ENCODE measurements around the gene PLCB2.

The PLCB2 gene

DNA sequence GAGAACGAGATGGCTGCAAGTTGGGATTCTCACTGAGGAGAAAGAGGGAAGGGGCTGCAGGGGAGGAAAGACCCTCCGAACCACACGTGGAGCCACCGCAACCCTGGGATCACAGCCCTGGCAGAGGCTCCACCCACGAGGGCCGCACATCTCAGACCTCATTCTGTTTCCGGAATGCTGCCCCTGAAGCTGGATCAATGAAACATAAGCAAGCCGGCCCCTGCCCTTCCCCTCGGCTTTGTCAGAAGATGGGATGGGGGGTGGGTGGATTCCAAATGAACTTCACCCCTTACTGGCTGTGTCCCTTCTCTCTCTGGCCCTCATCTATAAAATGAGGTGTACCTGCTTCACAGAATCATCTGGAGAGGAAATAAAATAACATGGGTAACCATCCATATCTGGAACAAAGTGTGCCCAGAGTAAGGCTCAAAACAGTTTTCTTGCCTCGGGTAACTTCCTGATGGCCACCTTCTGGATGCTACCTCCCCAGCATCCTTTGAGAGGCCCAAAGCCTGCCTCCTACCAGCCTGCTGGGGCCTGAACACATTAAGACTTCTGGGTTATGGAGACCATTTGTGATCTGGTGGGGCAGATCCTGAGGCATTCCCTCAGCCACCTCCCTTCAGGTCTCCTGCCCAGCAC lies 37.6 kb upstream of the PLCB2 start:
- H3K4me1 Mint-ChIP-seq (ENCODE audit: low read depth), result peaks cover 1% of the 10 kb centered on the region

DNA sequence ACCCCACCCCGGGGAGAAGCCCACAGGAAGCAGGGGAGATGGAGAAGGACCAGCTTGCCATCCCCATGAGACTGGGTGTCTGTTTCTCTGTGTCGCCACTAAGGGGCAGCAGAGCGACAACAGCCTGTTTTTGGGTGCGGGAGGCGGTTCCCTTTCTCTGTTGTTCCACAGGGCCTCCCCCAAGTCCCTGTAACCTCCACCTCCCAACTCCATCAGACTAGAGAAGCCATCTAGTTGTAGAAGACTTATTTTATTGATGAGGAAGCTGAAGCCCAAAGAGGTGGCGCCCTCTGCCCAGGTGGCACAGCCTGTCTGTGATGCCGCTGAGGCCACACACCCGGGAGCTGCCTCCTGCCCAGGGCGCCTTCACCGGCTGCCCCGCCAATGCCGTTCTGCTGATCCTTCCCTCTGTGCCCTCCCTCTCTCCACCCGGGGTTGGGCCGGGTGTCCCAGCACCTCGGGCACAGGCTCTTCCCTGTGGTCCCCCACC lies 36.9 kb upstream of the PLCB2 start:
- Mint-ChIP-seq H3K4me1 (ENCODE audit: low read depth) (peaks cover 1% of the 10 kb centered on the region), H3K9me3 (no peaks in the 10 kb centered on the region), H3K4me3 (no peak overlapping the region), H3K27me3 (ENCODE audit: low read depth) (no peaks in the 10 kb centered on the region), H3K36me3 (ENCODE audit: low read depth) (no peaks in the 10 kb centered on the region), H3K27ac (no peak overlapping the region)

More for the DNA sequence above, 37.6 kb upstream of the PLCB2 start:
- H3K27me3 Mint-ChIP-seq (ENCODE audit: low read depth), result no peaks in the 10 kb centered on the region
- H3K36me3 Mint-ChIP-seq (ENCODE audit: low read depth), result no peaks in the 10 kb centered on the region
- no peaks in the 10 kb centered on the region for H3K9me3 Mint-ChIP-seq
- no peak overlapping the region for H3K27ac Mint-ChIP-seq
- no peak overlapping the region for H3K4me3 Mint-ChIP-seq

DNA sequence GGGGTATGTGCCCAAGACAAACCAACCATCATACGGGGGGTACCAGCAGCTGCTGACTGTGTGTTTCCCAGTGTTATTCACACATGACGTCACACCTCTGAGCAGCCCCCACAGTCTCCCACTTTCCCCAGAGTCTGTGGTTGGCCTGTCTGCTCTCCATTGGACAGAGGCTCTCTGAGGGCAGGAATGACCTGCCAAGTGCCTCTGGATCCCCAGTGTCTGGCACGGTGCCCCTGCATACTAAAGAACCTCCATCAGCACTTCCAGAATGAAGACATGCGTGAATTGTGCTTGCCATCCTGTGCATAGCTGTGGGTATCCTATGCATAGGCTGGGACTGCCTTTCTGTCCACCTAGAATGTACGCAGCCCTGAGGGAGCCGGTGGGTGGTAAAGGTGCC lies 36.5 kb upstream of the PLCB2 start:
- Mint-ChIP-seq H3K27me3 (ENCODE audit: low read depth) (no peaks in the 10 kb centered on the region), H3K4me3 (no peak overlapping the region), H3K36me3 (ENCODE audit: low read depth) (no peaks in the 10 kb centered on the region), H3K4me1 (ENCODE audit: low read depth) (peaks cover 1% of the 10 kb centered on the region), H3K9me3 (no peaks in the 10 kb centered on the region), H3K27ac (no peak overlapping the region)

DNA sequence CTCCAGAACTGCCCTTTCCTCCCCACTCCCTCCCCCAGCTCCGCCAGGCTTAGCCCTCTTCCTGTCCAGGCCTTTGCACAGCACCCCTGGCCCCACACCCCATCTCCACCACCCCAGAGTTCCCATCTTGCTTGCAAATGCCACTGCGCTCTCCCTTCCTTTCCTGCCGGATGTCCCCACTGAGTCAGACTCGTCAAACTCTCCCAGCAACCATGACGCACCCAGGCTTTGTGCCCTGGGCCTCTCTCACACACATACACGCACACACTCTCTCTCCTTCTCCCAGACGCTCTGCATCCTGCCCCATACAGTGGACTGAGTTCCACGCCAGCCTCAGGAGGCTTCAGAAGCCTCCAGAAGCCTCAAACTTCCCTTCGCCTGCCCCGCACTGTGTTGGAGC lies 35.8 kb upstream of the PLCB2 start:
- Mint-ChIP-seq H3K36me3 (ENCODE audit: low read depth) (no peaks in the 10 kb centered on the region), H3K9me3 (no peaks in the 10 kb centered on the region), H3K4me3 (no peak overlapping the region), H3K4me1 (ENCODE audit: low read depth) (peaks cover 1% of the 10 kb centered on the region), H3K27ac (peak overlapping the region; percentile 41), H3K27me3 (ENCODE audit: low read depth) (no peaks in the 10 kb centered on the region)

DNA sequence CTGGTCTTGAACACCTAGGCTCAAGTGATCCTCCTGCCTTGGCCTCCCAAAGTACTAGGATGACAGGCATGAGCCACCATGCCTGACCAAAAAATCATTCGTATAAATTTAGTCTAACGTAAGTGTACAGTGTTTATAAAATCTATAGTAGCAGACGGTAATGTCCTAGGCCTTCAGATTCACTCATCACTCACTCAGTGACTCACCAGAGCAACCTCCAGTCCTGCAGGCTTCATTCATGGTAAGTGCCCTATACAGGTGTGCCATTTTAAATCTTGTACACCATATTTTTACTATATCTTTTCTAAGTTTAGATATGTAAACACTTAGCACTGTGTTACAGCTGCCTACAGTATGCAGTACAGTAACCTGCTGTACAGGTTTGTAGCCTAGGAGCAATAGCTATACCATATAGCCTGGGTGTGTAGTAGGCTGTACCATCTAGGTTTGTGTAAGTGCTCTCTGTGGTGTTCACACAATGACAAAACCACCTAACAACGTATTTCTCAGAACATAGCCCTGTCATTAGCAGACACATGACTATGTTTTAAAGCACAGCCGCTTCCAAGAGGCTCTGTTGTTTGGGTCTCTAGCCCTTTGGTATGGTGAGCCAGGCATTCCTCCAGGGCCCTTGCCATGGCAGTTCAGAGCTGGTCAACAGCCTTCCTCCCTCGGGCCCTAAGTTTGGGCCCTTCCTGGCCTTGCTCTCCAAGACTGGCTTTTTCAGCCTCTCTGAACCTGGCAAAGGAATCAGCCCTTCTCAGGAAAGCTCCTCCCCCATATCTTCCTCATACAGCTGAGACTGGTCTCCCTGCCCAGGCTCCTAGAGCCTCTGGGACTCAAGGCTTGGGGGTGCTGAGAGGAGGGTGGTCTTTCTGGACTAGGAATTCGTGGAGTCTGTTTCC lies 34.9 kb upstream of the PLCB2 start:
- H3K27me3 Mint-ChIP-seq (ENCODE audit: low read depth), result no peaks in the 10 kb centered on the region
- no peak overlapping the region for H3K27ac Mint-ChIP-seq
- no peaks in the 10 kb centered on the region for H3K36me3 Mint-ChIP-seq (ENCODE audit: low read depth)
- H3K4me1 Mint-ChIP-seq (ENCODE audit: low read depth), result peaks cover 4% of the 10 kb centered on the region
- H3K4me3 Mint-ChIP-seq, result no peak overlapping the region
- no peaks in the 10 kb centered on the region for H3K9me3 Mint-ChIP-seq

DNA sequence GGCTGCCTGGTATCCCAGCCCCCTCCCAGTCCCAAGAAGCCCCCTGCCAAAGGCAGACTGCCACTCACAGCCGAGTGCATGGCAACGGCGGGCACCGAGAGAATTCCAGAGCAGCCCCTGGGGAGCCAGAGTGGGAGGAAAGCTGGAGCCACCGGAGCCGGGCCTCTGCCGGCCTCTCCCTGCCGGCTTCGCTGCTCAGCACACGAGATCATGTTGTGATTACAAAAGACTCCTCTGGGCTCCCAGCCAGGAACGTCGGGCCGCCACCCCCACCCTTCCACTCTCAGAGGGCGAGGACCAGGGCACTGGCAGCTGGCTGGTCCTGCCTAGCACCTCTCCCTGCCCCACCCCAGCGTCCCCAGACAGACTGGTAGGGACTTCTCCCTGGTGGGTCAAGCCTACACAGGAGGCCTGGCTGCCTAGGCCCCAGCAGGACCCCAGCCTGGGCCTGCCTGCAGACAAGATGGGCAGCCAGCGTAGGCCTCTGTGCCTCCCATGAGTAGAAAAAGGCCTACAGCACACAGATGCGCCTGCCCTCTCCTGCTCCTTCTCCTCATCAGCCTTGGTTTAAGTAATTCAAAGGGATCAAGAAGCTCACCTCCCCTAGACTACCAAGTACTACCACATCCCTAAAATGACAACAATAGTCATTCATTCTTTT lies 33.1 kb upstream of the PLCB2 start, which contains the start of gene CCDC9B:
TSS of gene CCDC9B (minus strand) at position 200 of the 661 bp plus-strand sequence. CDS start at position 80, 120 bp downstream.
- H3K9me3 Mint-ChIP-seq, result no peaks in the 10 kb centered on the region
- no peaks in the 10 kb centered on the region for H3K27me3 Mint-ChIP-seq (ENCODE audit: low read depth)
- H3K4me3 Mint-ChIP-seq, result no peak within 1 kb of the TSS
- peaks cover 4% of the 10 kb centered on the region for H3K4me1 Mint-ChIP-seq (ENCODE audit: low read depth)
- no peak within 1 kb of the TSS for H3K27ac Mint-ChIP-seq
- no peaks in the 10 kb centered on the region for H3K36me3 Mint-ChIP-seq (ENCODE audit: low read depth)

DNA sequence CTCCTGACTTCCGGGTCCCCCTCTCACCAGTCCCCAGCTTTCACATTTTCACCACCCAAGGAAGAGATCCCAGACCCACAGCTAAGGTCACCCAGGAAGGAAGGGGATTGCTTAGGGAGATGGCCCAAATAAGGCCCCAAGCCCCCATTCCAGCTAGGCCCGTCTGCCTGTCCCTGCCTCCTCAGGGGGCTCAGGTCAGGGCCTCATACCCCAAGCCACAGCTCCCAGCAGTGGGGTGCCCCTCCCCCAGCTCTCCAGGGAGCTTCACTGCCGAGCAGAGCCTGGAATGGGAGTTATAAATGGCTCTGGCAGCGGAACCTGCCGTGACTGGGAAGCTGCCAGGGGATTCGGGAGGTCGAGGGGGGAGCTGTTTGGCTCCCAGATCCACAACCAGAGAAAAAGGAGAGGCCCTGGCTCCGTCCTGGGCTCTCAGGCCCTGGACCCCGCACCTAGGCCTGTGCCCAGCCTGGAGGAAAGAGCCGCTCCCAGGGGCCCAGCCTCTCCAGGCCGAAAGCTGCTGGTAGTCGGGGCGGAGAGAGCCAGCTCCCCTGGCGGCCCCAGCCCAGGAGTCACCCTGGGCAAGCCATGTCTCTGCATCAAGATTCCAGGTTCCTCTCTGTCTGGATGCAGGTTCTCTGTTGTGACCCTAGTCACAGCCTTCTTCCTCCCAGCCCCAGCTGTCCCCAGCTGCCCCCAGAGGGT lies 32.5 kb upstream of the PLCB2 start:
- Mint-ChIP-seq H3K36me3 (ENCODE audit: low read depth) (no peaks in the 10 kb centered on the region), H3K27ac (no peak overlapping the region), H3K4me3 (no peak overlapping the region), H3K27me3 (ENCODE audit: low read depth) (no peaks in the 10 kb centered on the region), H3K9me3 (no peaks in the 10 kb centered on the region), H3K4me1 (ENCODE audit: low read depth) (peaks cover 7% of the 10 kb centered on the region)

DNA sequence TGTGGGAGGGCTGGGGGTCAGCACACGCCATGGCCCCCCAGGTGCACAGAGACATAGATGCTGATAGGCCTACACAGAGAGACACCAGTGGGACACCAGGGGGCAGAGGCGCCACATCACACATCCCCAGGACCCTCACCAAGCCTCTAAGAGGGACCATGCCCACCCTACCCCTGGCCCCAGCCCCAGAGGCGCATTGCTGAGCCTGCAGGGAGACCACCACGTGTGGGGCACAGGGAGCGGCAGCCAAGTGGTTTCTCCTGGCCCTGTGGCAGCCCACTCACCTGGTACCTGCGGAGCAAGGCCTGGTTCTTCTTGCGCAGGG lies 31.8 kb upstream of the PLCB2 start:
- H3K4me3 Mint-ChIP-seq, result no peak overlapping the region
- no peaks in the 10 kb centered on the region for H3K9me3 Mint-ChIP-seq
- H3K27me3 Mint-ChIP-seq (ENCODE audit: low read depth), result no peaks in the 10 kb centered on the region
- no peak overlapping the region for H3K27ac Mint-ChIP-seq
- H3K4me1 Mint-ChIP-seq (ENCODE audit: low read depth), result peaks cover 7% of the 10 kb centered on the region
- H3K36me3 Mint-ChIP-seq (ENCODE audit: low read depth), result no peaks in the 10 kb centered on the region

DNA sequence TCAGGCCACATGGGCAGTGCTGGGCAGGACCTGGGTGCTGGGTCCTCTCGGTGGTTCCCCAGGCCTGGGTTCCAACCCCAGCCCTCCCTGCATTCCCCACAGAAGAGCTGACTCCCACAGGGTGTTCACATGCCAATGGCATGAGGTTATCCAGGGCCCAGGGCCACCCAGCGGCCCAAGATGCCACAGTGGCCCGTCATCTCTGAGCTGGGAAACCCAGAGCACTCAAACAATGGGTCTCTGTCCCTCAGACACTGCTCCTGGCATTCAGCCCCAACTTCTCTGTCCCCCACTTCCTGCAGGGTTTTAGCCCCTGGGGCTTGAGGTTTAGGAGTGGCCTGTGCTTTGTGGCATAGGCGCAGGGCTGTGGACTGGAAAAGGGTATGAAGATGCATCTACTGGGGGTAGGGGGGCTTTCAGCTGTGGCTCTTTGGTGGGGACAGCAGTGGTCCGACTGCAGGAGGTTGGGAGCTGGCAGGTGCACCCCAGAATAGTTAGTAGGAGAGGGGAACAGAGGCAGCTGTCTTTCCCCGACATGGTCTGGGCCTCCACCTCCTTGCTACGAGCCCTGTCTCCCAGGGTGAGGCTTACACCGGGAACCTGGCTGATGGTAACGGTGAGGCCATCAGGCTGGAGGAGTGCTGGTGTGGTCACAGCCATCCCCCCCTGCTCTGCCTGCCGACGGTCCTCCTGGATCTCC lies 31.3 kb upstream of the PLCB2 start:
- H3K4me3 Mint-ChIP-seq, result no peak overlapping the region
- H3K9me3 Mint-ChIP-seq, result no peaks in the 10 kb centered on the region
- H3K27me3 Mint-ChIP-seq (ENCODE audit: low read depth), result no peaks in the 10 kb centered on the region

DNA sequence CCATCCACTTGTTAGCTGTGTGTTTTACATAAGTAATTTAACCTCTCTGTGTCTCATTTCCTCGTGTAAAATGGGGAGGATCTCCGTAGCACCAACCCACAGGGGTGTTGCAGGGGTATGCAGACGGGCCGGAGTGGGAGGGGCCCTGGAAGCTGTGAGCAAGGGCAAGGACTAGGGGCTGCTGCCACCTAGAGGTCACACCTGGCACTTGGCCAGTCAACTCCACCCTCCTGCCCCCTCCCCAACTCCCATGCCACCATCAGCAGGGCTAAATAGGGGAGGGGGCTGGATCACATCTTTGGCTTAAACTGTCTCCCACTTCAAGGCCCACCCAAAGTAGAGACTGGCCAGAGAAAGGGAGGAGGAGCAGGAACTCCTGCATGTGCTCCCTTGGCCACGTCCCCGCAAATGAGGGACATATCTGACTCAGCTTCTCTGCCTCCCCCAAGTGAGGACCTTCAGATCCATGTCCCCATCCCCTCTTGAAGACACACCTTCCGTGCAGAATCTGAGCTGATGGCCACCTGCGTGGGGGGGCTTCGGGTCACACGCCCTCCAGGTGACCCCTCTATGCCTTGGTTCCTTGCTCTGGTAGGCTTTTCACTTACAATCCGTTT lies 30.4 kb upstream of the PLCB2 start:
- H3K27ac Mint-ChIP-seq, result no peak overlapping the region
- H3K4me1 Mint-ChIP-seq (ENCODE audit: low read depth), result peaks cover 12% of the 10 kb centered on the region
- H3K4me3 Mint-ChIP-seq, result no peak overlapping the region
- no peaks in the 10 kb centered on the region for H3K27me3 Mint-ChIP-seq (ENCODE audit: low read depth)
- H3K36me3 Mint-ChIP-seq (ENCODE audit: low read depth), result no peaks in the 10 kb centered on the region
- no peaks in the 10 kb centered on the region for H3K9me3 Mint-ChIP-seq

More for the DNA sequence above, 31.3 kb upstream of the PLCB2 start:
- no peaks in the 10 kb centered on the region for H3K36me3 Mint-ChIP-seq (ENCODE audit: low read depth)
- H3K27ac Mint-ChIP-seq, result no peak overlapping the region
- peaks cover 8% of the 10 kb centered on the region for H3K4me1 Mint-ChIP-seq (ENCODE audit: low read depth)

DNA sequence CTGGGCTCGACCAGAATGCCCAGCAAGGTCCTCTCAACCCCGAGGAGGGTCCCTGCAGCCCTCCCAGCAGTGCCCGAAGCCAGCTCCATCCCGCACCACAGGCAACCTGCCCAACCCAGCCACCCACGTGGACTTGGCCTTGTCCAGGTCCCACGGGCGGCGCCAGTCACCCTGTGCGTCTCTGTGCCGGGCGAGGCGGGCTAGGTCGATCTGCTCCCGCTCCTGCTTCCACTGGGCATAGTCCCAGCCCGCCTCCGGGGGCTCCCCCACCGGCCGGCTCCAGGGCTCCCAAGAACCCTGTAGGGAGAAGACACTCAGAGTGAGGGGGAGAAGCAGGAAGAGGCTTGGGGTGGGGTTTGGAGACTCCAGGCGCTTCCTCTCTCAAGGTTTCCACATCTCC lies 29.9 kb upstream of the PLCB2 start:
- H3K27me3 Mint-ChIP-seq (ENCODE audit: low read depth), result no peaks in the 10 kb centered on the region
- no peaks in the 10 kb centered on the region for H3K36me3 Mint-ChIP-seq (ENCODE audit: low read depth)
- H3K4me3 Mint-ChIP-seq, result no peak overlapping the region
- peaks cover 12% of the 10 kb centered on the region for H3K4me1 Mint-ChIP-seq (ENCODE audit: low read depth)
- H3K9me3 Mint-ChIP-seq, result no peaks in the 10 kb centered on the region
- no peak overlapping the region for H3K27ac Mint-ChIP-seq

DNA sequence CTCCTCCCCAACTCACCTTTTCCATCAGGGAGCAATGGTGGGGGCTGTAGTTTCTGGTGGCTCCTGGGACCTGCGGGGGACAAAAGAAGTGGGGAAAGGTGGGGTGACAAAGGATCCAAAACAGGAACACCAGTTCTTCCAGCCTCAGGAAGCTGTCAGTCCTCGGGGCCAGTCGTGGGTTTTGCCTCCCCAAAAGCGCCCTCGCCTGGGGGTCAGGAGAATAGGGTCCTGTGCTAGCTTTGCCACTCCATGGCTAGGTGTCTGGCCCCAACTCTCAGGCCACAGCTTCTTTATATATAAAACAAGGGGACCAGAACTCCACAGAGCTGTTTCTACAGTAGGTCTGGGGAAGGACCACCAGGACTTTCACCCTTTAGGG lies 29.0 kb upstream of the PLCB2 start:
- Mint-ChIP-seq H3K36me3 (ENCODE audit: low read depth) (no peaks in the 10 kb centered on the region), H3K4me3 (no peak overlapping the region), H3K27ac (no peak overlapping the region), H3K4me1 (ENCODE audit: low read depth) (peaks cover 14% of the 10 kb centered on the region), H3K9me3 (no peaks in the 10 kb centered on the region), H3K27me3 (ENCODE audit: low read depth) (no peaks in the 10 kb centered on the region)

DNA sequence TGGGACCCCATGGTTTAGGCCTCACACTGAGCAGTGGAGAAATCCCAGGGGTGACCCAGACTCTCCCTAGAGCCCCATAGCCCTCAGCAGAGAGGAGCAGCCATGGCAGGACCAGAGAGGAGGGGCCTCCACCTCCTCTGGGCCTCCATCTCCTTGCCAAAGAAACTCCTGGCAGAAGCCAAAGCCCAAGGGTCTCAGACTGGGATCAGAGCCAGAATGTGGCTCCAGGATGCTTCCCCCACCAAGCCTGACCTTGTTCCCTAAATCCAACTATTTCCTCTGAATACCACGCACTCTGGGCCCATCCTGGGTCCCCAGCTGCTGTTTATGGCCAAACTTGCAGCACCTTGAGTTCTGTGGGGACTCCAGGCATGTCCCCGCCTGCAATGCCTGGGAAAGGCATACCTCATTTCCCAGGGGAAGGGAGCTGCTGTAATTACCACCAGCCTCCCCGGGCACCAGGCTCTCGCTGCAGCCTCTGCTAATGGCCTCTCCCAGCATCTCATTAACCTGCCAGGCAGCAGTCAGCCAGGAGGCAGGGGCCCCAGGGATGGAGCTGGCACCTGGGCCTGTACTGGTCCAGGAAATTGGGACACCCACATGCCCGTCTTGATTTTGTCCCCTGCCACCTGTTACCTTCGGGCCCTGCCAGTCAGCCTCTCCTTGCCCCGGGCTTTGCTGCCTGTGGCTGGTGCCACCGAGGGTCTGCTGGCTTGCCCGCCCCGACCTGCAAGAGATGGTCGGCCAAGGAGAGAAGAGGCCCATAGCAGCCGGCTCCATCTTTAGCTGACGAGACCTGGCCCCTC lies 28.4 kb upstream of the PLCB2 start:
- no peaks in the 10 kb centered on the region for H3K27me3 Mint-ChIP-seq (ENCODE audit: low read depth)
- peaks cover 14% of the 10 kb centered on the region for H3K4me1 Mint-ChIP-seq (ENCODE audit: low read depth)
- H3K36me3 Mint-ChIP-seq (ENCODE audit: low read depth), result no peaks in the 10 kb centered on the region
- no peaks in the 10 kb centered on the region for H3K9me3 Mint-ChIP-seq
- no peak overlapping the region for H3K4me3 Mint-ChIP-seq
- no peak overlapping the region for H3K27ac Mint-ChIP-seq

Data from T-helper 1 cell treated with Interleukin-12 subunit alpha and Interleukin-12 subunit beta and Interleukin-4 antibody, amounts not matched to agents 30 μg/mL and 1 μg/mL, for 36 hours (primary cell).